ENCODE data around the gene KLHL2.
"Not testable (repeated sequence)": the region's sequence is repeated elsewhere in the genome, so short reads cannot be mapped to it uniquely, and the experiment has no call there.

Gene KLHL2

DNA sequence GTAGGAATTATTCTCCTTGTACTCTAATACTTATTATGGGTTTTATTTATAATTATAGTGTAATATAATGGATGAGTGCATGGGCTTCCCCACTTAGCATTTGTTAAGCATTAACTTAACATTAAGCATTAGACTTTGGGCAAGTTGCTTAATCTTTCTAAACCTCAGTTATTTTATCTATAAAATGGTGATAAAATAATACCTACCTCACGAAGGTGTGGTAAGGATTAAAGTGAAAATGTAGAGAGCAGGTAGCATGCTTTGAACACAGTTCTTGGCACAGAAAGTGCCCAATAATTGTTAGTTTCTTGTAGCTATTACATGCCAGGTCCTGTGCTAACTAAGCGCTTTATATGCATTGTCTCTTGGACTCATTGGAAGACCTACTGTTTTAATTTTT lies 122.7 kb downstream of the KLHL2 start:
- no peak for DNase-seq (ENCODE audit: low read depth in 2 of 2)

DNA sequence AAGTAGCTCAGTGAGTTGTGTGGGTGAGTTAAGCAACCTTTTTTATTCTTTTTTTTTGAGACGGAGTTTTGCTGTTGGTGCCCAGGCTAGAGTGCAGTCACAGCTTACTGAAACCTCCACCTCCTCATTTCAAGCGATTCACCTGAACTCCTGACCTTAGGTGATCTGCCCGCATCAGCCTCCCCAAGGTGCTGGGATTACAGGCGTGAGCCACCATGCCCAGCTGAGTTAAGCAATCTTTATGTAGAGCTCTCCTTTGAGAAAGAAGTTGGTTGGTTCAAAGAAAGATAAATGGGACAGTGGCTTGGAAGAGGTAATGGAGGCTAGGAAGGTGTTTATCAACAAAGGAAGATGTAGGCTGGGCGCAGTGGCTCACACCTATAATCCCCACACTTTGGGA lies 123.3 kb downstream of the KLHL2 start:
- DNase-seq (ENCODE audit: low read depth in 2 of 2): no peak

DNA sequence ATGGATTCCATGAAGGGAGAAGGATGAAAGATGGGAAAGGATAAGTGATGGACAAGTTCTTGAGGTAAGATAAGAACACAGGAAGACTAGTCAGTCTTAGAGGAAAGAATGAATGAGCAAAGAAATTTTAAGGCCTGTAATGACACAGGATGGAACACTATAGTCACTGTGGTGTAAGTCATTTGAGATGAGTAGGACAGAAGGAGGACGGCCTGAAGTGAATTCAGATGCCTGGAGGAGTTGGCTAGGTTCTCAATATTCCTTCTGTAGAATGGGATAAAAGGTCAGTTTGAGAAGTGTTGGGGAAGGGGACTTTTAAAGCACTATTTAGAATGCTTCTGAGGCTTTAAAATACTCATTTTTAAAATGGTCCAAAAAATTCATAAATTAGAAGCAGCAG lies 124.0 kb downstream of the KLHL2 start:
- DNase-seq (ENCODE audit: low read depth in 2 of 2): no peak

DNA sequence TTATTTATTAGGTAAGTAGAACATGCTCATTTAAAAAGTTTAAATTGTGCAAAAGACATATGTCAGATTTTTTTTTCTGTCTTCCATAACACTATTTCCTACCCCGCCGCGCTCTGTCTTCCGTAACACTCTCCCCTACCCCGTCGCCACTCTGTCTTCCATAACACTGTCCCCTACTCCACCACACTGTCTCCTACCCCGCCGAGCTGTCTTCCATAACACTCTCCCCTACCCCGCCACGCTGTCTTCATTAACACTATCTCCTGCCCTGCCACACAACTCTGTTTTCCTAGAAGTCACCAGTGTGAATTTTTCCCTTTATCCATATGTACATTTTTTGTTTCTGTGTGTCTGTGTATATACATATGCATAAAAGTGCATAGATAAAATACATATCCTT lies 124.5 kb downstream of the KLHL2 start:
- DNase-seq (ENCODE audit: low read depth in 2 of 2): no peak

GRCh38 chr4:165332502-165332901 lies 125.1 kb downstream of the KLHL2 start:
- DNase-seq (ENCODE audit: low read depth in 2 of 2): no peak

GRCh38 chr4:165335163-165335703 lies 127.9 kb downstream of the KLHL2 start:
- DNase-seq (ENCODE audit: low read depth in 2 of 2): no peak

DNA sequence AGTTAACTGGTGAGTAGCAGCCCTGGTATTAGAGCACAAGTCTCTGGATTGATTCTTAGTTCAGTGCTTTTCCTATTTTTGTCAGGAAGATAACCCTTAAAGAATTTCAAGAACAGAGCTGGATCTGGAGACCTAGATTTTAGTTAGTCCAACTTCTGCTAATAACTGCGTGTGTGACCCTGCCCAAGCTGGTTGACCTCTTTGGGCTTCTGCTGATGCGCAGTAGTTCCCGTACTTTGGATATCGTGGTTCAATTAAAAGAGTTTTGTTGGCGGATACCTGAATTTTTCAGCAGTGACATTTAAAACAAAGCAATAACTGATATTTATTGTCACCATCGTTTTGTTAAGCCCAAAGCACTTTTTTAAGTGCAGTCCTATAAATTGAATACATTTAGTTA lies 129.4 kb downstream of the KLHL2 start:
- no peak for DNase-seq (ENCODE audit: low read depth in 2 of 2)

- not testable (repeated sequence) for DNase-seq (ENCODE audit: low read depth in 2 of 2)
Observed at GRCh38 chr4:165342340-165342739, 135.0 kb downstream of the KLHL2 start.

DNA sequence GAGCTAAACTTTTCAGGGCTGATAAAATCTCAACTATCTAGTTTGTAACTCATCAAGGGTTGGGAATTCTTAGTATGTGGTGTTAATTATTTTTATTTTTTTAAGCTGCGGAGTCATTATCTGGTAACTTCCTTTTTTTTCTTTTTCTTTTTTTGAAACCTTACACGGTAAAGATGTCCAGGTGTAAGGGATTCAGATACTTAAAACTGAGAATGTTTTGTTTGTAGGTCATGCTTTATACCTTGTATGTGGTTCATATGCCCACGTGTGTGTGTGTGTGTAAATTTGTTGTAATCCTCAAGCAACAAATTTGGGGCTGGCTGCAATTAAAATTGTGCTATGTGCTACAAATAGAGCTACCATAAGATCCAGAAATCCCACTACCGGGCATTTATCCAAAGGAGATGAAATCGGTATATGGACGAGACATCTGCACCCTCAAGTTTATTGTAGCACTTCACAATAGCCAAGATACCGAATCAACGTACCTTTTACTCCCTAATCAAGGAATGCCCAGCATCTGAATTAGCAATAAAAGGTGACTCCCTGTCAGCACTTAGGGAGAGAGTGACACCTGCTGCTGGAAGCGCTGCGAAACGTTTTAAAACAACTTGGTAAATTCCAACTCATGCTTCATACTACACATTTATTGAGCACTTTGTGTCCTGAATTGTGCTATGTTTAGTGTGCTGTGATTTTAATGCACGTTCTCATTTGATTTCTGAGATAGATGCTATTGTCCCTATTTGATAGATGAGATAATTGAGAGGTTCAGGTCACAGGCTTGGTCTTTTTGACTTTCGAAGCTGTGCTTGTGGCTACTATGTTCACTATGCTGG lies 136.2 kb downstream of the KLHL2 start:
- DNase-seq (ENCODE audit: low read depth in 2 of 2): no peak

- DNase-seq (ENCODE audit: low read depth in 2 of 2): no peak
Observed at GRCh38 chr4:165345666-165346417, 138.5 kb downstream of the KLHL2 start.

DNA sequence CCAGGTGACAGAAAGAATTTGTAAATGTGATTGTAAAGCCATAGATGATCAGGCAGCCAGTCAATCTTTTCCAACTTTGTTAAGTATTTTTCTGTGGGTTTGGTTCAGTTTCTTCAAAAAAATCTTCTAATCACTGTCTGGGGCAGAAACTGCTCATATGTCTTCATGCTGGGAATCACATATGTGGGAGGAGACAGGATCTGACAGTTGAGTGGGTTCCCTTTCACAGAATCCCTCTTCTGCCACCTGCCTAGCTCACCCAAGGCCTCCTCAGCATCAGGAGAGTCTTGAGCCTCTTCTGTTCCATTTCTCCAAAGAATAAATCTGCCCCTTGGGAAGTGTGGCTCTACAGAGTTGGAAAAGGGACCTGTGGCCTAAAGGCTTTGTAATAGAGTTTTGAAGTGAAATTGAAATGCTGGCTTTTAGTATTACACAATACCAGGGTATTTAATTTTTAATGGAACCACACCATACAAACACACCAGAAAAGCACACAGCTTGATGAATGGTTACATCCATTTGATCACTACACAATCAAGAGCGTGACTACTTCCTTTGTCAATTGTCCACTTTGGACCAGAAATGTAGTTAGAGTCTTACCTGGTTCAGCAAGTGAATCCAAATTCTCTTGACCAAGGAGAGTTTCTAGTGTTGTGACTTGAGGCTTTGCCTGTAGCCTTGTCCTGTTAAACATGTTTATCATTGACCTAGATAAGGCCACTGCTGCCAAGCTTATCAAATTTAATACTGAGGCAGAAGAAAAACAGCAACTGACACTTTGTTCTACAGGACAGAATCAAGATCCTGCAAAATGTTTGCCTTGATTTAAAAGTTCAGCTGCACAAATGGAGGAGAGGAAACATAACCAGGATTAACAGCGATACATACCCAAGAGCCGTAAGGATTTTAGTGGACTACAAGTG lies 140.5 kb downstream of the KLHL2 start:
- DNase-seq (ENCODE audit: low read depth in 2 of 2): no peak

DNA sequence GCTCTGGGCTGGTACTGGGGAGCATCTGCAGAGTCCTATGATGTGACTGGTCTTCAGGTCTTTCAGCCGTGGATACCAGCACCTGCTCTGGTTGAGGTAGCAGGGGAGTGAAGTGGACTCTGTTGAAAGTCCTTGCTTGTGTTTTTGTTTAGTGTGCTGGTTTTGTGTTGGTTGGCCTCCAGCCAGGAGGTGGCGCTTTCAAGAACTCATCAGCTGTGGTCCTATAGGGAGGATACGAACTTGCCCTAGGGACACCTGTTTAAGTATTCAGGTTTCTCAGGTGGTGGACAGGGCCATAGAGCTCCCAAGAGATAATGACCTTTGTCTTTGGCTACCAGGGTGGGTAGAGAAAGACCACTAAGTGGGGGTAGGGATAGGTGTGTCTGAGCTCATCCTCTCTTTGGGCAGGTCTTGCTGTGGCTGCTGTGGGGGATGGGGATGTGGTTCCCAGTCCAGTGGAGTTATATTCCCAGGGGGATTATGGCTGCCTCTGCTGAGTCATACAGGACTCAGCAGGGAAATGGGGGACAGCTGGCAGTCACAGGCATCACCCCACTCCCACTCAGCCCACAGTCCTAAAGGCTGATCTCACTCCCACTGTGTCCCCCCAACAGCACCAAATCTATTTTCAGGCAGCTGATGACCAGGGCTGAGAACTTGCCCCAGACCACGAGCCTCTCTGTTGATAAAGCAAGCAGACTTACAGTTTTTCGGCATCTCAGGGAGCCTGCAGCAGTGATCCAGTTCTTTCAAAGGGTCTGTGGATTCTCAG lies 144.2 kb downstream of the KLHL2 start:
- no peak for DNase-seq (ENCODE audit: low read depth in 2 of 2)

- DNase-seq (ENCODE audit: low read depth in 2 of 2): no peak
Observed at GRCh38 chr4:165355900-165356300, 148.5 kb downstream of the KLHL2 start.

- DNase-seq (ENCODE audit: low read depth in 2 of 2): no peak
Observed at GRCh38 chr4:165359506-165359905, 152.1 kb downstream of the KLHL2 start.

GRCh38 chr4:165360041-165360695 lies 152.8 kb downstream of the KLHL2 start:
- DNase-seq (ENCODE audit: low read depth in 2 of 2): no peak

DNA sequence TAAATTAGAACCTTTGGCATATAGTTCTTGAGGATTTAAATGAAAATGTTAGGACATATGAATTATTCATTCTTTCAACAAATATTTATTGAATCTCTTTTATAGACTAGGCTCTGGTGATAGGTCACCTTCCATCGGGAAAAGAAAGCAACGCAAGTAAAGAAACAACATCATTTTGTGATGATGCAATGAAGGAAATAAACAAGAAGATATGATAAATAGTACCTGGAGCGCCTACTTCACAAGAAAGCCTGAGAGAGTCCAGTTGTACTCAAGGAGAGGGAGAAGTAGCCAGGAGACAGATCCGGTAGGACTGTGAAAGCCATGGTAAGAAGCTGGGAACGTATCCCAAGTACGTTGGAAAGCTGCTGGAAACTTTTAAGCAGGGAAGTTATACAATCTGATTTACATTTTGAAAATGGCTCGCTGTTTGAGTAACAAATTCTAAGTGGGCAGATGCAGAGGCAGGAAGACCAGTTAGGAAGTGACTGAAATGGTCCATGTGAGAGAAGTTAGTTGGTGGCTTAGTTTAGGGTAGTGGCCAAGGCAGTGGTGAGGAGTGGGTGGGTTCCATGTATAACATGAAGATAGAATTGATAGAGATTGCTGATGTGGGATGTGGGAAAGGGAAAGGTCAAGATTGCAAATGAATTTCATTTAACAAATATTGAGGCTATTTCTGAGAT lies 153.8 kb downstream of the KLHL2 start:
- DNase-seq (ENCODE audit: low read depth in 2 of 2): no peak

- DNase-seq (ENCODE audit: low read depth in 2 of 2): no peak
Observed at GRCh38 chr4:165361810-165362209, 154.4 kb downstream of the KLHL2 start.

GRCh38 chr4:165364452-165365080 lies 157.2 kb downstream of the KLHL2 start:
- DNase-seq (ENCODE audit: low read depth in 2 of 2): no peak

DNA sequence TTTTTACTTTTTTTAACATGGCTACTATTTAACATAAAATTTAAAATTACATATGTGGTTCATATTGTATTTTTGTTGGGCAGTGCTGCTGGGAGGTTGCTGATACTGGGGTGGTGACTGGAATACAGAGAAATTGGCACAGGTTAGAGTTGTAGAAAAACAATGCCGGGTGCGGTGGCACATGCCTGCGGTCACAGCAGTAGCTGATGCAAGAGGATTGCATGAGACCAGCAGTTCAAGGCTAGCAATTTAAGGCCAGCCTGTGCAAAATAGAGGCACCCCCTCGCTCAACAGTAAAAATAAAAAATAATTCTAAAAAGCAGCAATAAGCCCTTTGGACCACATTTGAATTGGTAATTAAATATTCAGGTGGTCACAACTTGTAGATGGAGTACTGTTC lies 159.7 kb downstream of the KLHL2 start:
- DNase-seq (ENCODE audit: low read depth in 2 of 2): no peak
